ENCODE results near the gene GFER.

Gene GFER

DNA sequence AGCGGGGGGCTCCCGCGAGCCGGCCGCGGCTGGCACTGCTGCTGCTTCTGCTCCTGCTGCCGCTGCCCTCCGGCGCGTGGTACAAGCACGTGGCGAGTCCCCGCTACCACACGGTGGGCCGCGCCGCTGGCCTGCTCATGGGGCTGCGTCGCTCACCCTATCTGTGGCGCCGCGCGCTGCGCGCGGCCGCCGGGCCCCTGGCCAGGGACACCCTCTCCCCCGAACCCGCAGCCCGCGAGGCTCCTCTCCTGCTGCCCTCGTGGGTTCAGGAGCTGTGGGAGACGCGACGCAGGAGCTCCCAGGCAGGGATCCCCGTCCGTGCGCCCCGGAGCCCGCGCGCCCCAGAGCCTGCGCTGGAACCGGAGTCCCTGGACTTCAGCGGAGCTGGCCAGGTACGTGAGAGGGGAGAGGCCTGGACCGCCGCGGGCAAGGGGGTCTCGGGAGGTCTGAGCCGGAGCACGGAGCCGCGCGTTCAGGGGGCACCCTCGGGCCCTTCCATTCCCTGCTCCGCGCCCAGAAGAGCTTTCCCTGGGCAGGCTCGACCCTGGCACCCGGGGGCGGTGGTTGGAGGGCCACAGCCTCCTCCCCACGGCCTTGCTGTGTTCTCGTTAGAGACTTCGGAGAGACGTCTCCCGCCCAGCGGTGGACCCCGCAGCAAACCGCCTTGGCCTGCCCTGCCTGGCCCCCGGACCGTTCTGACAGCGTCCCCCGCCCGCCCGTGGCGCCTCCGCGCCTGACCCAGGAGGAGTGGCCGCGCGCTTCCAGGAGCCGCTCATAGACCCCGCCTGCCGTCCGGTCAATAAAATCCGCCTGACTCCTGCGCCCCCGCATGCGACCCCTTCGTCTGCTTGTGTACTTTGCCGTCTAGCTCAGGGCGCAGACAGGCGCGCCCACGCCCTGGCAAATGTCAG lies 36.2 kb downstream of the GFER start:
- Histone ChIP-seq H4K8ac (ENCODE audit: low read depth, low read length) (no peak overlapping the region), H3K14ac (ENCODE audit: low read length) (no peak overlapping the region), H3K4me1 (ENCODE audit: control insufficient read depth in 1 of 2, insufficient read depth in 2 of 2, low read length in 2 of 2) (peaks cover 18 to 21% of the 10 kb centered on the region in 2 experiments), H3K79me1 (ENCODE audit: low read length) (peaks cover 10% of the 10 kb centered on the region), H2AFZ (ENCODE audit: insufficient read depth, low read length, poor library complexity) (no peak overlapping the region), H3K27me3 (ENCODE audit: insufficient read depth, low read length) (peaks cover 22% of the 10 kb centered on the region), H3K36me3 (ENCODE audit: control insufficient read depth in 1 of 2, insufficient read depth in 2 of 2, low read length in 2 of 2) (no peaks in the 10 kb centered on the region), H3K4ac (ENCODE audit: low read depth, low read length) (no peak overlapping the region), H3K27ac (ENCODE audit: low read depth, low read length) (no peak overlapping the region), H4K91ac (ENCODE audit: low read depth, low read length) (no peak overlapping the region), H3K23ac (ENCODE audit: low read length) (no peak overlapping the region), H2AK5ac (ENCODE audit: low read length) (no peak overlapping the region), H3K4me3 (ENCODE audit: low read depth, low read length) (no peak overlapping the region), H3K79me2 (ENCODE audit: control insufficient read depth, insufficient read depth, low read length, poor library complexity) (peaks cover 3% of the 10 kb centered on the region), H3K9ac (ENCODE audit: low read length) (no peak overlapping the region), H3K9me3 (ENCODE audit: insufficient read depth, low read depth, low read length) (peaks cover 2% of the 10 kb centered on the region), H2BK12ac (ENCODE audit: low read length) (no peak overlapping the region), H2BK5ac (ENCODE audit: low read depth, low read length, poor library complexity) (no peak overlapping the region), H2BK120ac (ENCODE audit: insufficient read depth, low read length, poor library complexity) (no peak overlapping the region), H4K12ac (ENCODE audit: low read depth, low read length) (no peak overlapping the region), H3K4me2 (ENCODE audit: low read length) (peak overlapping the region; percentile 29), H3K18ac (ENCODE audit: low read length) (no peak overlapping the region)
- DNase-seq, result no peak
- WGBS (ENCODE audit: extremely low coverage, insufficient coverage, insufficient read length), result no CpG with 5 or more reads among the region's 96 CpGs

GRCh38 chr16:2022723-2023091 lies 38.7 kb downstream of the GFER start:
- Histone ChIP-seq H3K27ac (ENCODE audit: low read depth, low read length) (peak overlapping the region; percentile 76), H2AFZ (ENCODE audit: insufficient read depth, low read length, poor library complexity) (peak overlapping the region; percentile 23), H3K79me2 (ENCODE audit: control insufficient read depth, insufficient read depth, low read length, poor library complexity) (peaks cover 3% of the 10 kb centered on the region), H3K9ac (ENCODE audit: low read length) (peak overlapping the region; percentile 48), H3K4me2 (ENCODE audit: low read length) (peak overlapping the region; percentile 78), H2BK12ac (ENCODE audit: low read length) (no peak overlapping the region), H3K79me1 (ENCODE audit: low read length) (peaks cover 18% of the 10 kb centered on the region), H3K18ac (ENCODE audit: low read length) (no peak overlapping the region), H3K4ac (ENCODE audit: low read depth, low read length) (peak overlapping the region; percentile 13), H2BK120ac (ENCODE audit: insufficient read depth, low read length, poor library complexity) (peak overlapping the region; percentile 16), H3K4me1 (ENCODE audit: control insufficient read depth in 1 of 2, insufficient read depth in 2 of 2, low read length in 2 of 2) (peaks cover 25 to 28% of the 10 kb centered on the region in 2 experiments), H3K36me3 (ENCODE audit: control insufficient read depth in 1 of 2, insufficient read depth in 2 of 2, low read length in 2 of 2) (no peaks in the 10 kb centered on the region), H4K8ac (ENCODE audit: low read depth, low read length) (peak overlapping the region; percentile 63), H3K9me3 (ENCODE audit: insufficient read depth, low read depth, low read length) (peaks cover 5% of the 10 kb centered on the region), H4K12ac (ENCODE audit: low read depth, low read length) (peak overlapping the region; percentile 5), H3K4me3 (ENCODE audit: low read depth, low read length) (peak overlapping the region; percentile 44), H2BK5ac (ENCODE audit: low read depth, low read length, poor library complexity) (peak overlapping the region; percentile 10), H3K23ac (ENCODE audit: low read length) (no peak overlapping the region), H3K27me3 (ENCODE audit: insufficient read depth, low read length) (peaks cover 22% of the 10 kb centered on the region), H3K14ac (ENCODE audit: low read length) (peak overlapping the region; percentile 35), H4K91ac (ENCODE audit: low read depth, low read length) (peak overlapping the region; percentile 65), H2AK5ac (ENCODE audit: low read length) (no peak overlapping the region)
- no CpG with 5 or more reads among the region's 14 CpGs for whole genome bisulfite sequencing (ENCODE audit: extremely low coverage, insufficient coverage, insufficient read length)
- DNase-seq, result peak in 1 of 2 donors; percentile 47

DNA sequence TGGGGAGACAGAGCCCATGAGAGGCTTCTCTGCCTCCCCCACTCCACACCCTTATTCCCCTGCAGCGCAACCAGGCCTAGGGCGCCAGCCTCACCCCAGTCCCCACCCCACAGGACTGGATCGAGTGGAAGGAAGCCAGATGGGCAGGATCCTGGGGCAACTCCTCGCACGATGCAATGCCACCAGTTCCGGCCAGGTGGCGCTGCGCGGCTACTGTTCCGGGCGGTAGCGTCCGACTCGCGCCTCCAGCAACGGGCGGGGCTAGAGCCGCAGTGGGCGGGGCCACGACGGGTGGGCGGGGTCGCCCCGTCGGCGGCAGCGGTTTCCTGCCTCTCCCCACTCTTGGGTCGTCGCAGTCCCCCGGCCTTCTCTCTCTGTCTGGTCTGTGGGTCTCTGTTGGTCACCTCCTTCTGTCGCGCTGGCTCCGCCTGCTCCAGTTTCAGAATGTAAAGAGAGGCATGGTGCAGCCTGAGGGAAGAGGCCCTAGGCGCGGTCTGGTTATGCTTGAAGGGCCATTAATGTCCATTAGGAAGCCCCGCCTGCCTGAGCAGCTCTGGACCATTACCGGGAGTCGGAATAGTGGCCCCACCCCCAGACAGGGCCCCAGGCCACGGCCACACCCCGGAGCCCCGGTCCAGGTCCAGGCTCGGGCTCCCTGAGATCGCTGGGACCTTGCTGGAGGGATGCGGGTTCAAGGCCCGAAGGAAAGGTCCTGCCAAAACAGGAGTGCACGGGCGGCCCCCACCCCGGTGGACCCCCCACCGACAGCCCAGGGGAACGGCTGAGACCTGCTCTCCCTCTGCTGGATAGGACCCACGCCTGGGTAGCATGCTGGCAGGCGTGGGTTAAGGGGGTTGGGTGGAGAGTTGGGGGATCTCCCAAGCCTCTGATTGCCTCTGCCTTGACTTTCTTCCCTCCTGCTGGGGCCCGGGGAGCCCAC lies 39.4 kb downstream of the GFER start:
- Histone ChIP-seq H2BK12ac (ENCODE audit: low read length) (peak overlapping the region; percentile 62), H3K4ac (ENCODE audit: low read depth, low read length) (peak overlapping the region; percentile 26), H3K9ac (ENCODE audit: low read length) (peak overlapping the region; percentile 48), H2BK5ac (ENCODE audit: low read depth, low read length, poor library complexity) (peak overlapping the region; percentile 48), H3K36me3 (ENCODE audit: control insufficient read depth in 1 of 2, insufficient read depth in 2 of 2, low read length in 2 of 2) (no peaks in the 10 kb centered on the region), H2AK5ac (ENCODE audit: low read length) (peak overlapping the region; percentile 12), H3K4me1 (ENCODE audit: control insufficient read depth in 1 of 2, insufficient read depth in 2 of 2, low read length in 2 of 2) (peaks cover 29 to 31% of the 10 kb centered on the region in 2 experiments), H4K8ac (ENCODE audit: low read depth, low read length) (peak overlapping the region; percentile 82), H3K4me2 (ENCODE audit: low read length) (peak overlapping the region; percentile 78), H4K12ac (ENCODE audit: low read depth, low read length) (peak overlapping the region; percentile 54), H3K79me1 (ENCODE audit: low read length) (peaks cover 18% of the 10 kb centered on the region), H3K23ac (ENCODE audit: low read length) (no peak overlapping the region), H3K18ac (ENCODE audit: low read length) (peak overlapping the region; percentile 25), H2AFZ (ENCODE audit: insufficient read depth, low read length, poor library complexity) (peak overlapping the region; percentile 23), H3K4me3 (ENCODE audit: low read depth, low read length) (peak overlapping the region; percentile 44), H2BK120ac (ENCODE audit: insufficient read depth, low read length, poor library complexity) (peak overlapping the region; percentile 24), H4K91ac (ENCODE audit: low read depth, low read length) (peak overlapping the region; percentile 65), H3K9me3 (ENCODE audit: insufficient read depth, low read depth, low read length) (peaks cover 5% of the 10 kb centered on the region), H3K27me3 (ENCODE audit: insufficient read depth, low read length) (peaks cover 20% of the 10 kb centered on the region), H3K14ac (ENCODE audit: low read length) (peak overlapping the region; percentile 63), H3K79me2 (ENCODE audit: control insufficient read depth, insufficient read depth, low read length, poor library complexity) (peaks cover 3% of the 10 kb centered on the region), H3K27ac (ENCODE audit: low read depth, low read length) (peak overlapping the region; percentile 76)
- WGBS (ENCODE audit: extremely low coverage, insufficient coverage, insufficient read length), result no CpG with 5 or more reads among the region's 53 CpGs
- DNase-seq, result peak; percentile 84 to 96

GRCh38 chr16:2024032-2024420 lies 40.0 kb downstream of the GFER start:
- no peak overlapping the region for H3K18ac ChIP-seq (ENCODE audit: low read length)
- no peak for DNase-seq
- peak overlapping the region; percentile 48 for H2BK5ac ChIP-seq (ENCODE audit: low read depth, low read length, poor library complexity)
- no peak overlapping the region for H3K27ac ChIP-seq (ENCODE audit: low read depth, low read length)
- H3K9me3 ChIP-seq (ENCODE audit: insufficient read depth, low read depth, low read length), result peaks cover 5% of the 10 kb centered on the region
- peaks cover 18% of the 10 kb centered on the region for H3K79me1 ChIP-seq (ENCODE audit: low read length)
- H2BK120ac ChIP-seq (ENCODE audit: insufficient read depth, low read length, poor library complexity), result peak overlapping the region; percentile 24
- peak overlapping the region; percentile 82 for H4K8ac ChIP-seq (ENCODE audit: low read depth, low read length)
- H3K27me3 ChIP-seq (ENCODE audit: insufficient read depth, low read length), result peaks cover 18% of the 10 kb centered on the region
- peak overlapping the region; percentile 12 for H2AK5ac ChIP-seq (ENCODE audit: low read length)
- H3K23ac ChIP-seq (ENCODE audit: low read length), result no peak overlapping the region
- H3K14ac ChIP-seq (ENCODE audit: low read length), result peak overlapping the region; percentile 63
- H3K4ac ChIP-seq (ENCODE audit: low read depth, low read length), result peak overlapping the region; percentile 26
- no peak overlapping the region for H2AFZ ChIP-seq (ENCODE audit: insufficient read depth, low read length, poor library complexity)
- no peak overlapping the region for H3K9ac ChIP-seq (ENCODE audit: low read length)
- peak overlapping the region; percentile 66 for H2BK12ac ChIP-seq (ENCODE audit: low read length)
- WGBS (ENCODE audit: extremely low coverage, insufficient coverage, insufficient read length), result no CpG with 5 or more reads among the region's 12 CpGs
- no peaks in the 10 kb centered on the region for H3K36me3 ChIP-seq (ENCODE audit: control insufficient read depth in 1 of 2, insufficient read depth in 2 of 2, low read length in 2 of 2)
- H4K12ac ChIP-seq (ENCODE audit: low read depth, low read length), result peak overlapping the region; percentile 54
- peak overlapping the region; percentile 63 for H4K91ac ChIP-seq (ENCODE audit: low read depth, low read length)
- H3K4me3 ChIP-seq (ENCODE audit: low read depth, low read length), result no peak overlapping the region
- no peak overlapping the region for H3K4me2 ChIP-seq (ENCODE audit: low read length)
- H3K4me1 ChIP-seq (ENCODE audit: control insufficient read depth in 1 of 2, insufficient read depth in 2 of 2, low read length in 2 of 2), result peaks cover 29 to 31% of the 10 kb centered on the region in 2 experiments
- peaks cover 3% of the 10 kb centered on the region for H3K79me2 ChIP-seq (ENCODE audit: control insufficient read depth, insufficient read depth, low read length, poor library complexity)
